ENCODE measurements around the gene URB2.
"Not testable (repeated sequence)": the region's sequence is repeated elsewhere in the genome, so short reads cannot be mapped to it uniquely, and the experiment has no call there.

The URB2 gene

GRCh38 chr1:229694053-229694693 is 68.1 kb downstream of the URB2 start:
- TF ChIP-seq, protein P1, sequence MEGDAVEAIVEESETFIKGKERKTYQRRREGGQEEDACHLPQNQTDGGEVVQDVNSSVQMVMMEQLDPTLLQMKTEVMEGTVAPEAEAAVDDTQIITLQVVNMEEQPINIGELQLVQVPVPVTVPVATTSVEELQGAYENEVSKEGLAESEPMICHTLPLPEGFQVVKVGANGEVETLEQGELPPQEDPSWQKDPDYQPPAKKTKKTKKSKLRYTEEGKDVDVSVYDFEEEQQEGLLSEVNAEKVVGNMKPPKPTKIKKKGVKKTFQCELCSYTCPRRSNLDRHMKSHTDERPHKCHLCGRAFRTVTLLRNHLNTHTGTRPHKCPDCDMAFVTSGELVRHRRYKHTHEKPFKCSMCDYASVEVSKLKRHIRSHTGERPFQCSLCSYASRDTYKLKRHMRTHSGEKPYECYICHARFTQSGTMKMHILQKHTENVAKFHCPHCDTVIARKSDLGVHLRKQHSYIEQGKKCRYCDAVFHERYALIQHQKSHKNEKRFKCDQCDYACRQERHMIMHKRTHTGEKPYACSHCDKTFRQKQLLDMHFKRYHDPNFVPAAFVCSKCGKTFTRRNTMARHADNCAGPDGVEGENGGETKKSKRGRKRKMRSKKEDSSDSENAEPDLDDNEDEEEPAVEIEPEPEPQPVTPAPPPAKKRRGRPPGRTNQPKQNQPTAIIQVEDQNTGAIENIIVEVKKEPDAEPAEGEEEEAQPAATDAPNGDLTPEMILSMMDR (IDR thresholded peaks at IDR 0.05; ENCODE audit: low read depth, low read length): no peak
- no peak overlapping the region for H3K4me3 ChIP-seq (replicated peaks in 1 of 2; ENCODE audit: low read depth in 2 of 2, low read length in 2 of 2)
- DNase-seq (ENCODE audit: low read depth in 2 of 2): peak; percentile 71 to 77

DNA sequence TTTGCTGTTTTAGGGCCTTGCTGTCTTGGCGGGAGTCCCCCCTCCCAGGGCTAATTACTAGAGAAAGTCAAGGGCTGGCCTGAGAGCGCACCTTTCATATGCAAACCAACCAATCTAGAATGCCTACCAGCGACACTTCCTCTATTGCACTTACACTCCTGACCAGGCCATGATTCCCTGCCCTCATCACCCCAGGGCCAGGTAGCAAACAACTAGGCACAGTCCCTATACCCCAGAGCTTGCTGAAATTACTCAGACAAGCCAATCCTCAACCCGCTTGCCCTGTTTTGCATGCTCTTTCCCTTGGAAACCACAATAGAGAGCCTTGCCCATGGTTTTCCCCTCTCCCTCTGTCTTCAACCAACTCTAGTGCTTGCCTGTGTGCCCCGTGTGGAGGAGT is 70.3 kb downstream of the URB2 start:
- DNase-seq (ENCODE audit: low read depth in 2 of 2): no peak
- H3K4me3 ChIP-seq (replicated peaks in 1 of 2; ENCODE audit: low read depth in 2 of 2, low read length in 2 of 2): no peak overlapping the region
- TF ChIP-seq, protein P1 (IDR thresholded peaks at IDR 0.05; ENCODE audit: low read depth, low read length): no peak

DNA sequence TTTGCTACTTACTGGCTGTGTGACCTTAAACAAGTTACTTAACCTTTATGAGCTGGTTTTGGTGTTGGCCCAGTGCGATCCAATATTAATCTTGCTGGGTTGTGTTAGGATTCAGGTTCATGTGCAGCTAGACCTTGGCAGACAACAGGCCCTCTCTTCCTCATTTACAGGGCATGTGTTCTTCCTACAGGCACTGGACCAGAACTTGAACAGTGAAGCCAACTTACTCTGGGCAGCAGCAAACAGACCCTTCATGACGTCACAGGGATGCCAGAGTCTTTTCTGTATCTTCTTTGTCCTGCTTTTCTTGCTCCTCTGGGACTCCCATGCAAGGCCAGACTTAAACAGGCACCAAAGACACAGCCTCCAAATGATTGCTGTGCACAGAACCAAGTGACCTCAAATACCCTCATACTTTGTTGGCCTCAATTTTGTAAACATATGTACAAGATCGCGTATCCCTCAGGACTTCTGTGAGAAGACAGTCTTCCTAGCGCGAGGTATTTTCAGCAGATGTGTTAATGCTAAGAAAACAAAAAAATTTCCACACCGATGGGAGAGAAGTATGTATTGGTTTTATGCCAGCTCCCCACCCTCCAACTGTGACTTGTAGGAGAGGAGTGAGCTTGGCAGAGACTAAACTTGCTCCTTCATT is 73.7 kb downstream of the URB2 start:
- TF ChIP-seq, protein P1 (IDR thresholded peaks at IDR 0.05; ENCODE audit: low read depth, low read length): no peak
- H3K4me3 ChIP-seq (replicated peaks in 1 of 2; ENCODE audit: low read depth in 2 of 2, low read length in 2 of 2): no peak overlapping the region
- peak; percentile 27 to 29 for DNase-seq (ENCODE audit: low read depth in 2 of 2)

- TF ChIP-seq, protein P1 (IDR thresholded peaks at IDR 0.05; ENCODE audit: low read depth, low read length): no peak
- no peak overlapping the region for H3K4me3 ChIP-seq (replicated peaks in 1 of 2; ENCODE audit: low read depth in 2 of 2, low read length in 2 of 2)
- no peak for DNase-seq (ENCODE audit: low read depth in 2 of 2)
Measured at GRCh38 chr1:229704157-229704556, 78.1 kb downstream of the URB2 start.

DNA sequence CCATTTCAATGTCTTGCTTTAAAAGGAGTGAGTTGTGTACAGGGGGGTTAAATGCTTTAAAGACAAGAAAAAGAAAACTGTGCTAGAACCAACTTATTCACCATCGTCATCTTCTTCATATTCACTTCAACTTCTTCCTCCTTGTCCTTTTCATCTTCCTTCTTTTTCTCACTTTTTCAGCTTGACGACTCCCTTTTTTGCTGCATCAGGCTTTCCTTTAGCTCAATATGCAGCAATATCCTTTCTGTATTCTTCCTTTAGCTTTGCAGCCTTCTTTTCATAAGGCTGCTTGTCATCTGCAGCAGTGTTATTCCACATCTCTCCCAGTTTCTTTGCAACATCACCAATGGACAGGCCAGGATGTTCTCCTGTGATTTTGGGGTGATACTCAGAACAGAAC is 79.1 kb downstream of the URB2 start:
- DNase-seq (ENCODE audit: low read depth in 2 of 2); H3K4me3 ChIP-seq (replicated peaks in 1 of 2; ENCODE audit: low read depth in 2 of 2, low read length in 2 of 2): not testable (repeated sequence)

GRCh38 chr1:229707127-229707526 is 81.1 kb downstream of the URB2 start:
- DNase-seq (ENCODE audit: low read depth in 2 of 2): not testable (repeated sequence)

GRCh38 chr1:229709500-229710013 is 83.5 kb downstream of the URB2 start:
- TF ChIP-seq, protein P1 (IDR thresholded peaks at IDR 0.05; ENCODE audit: low read depth, low read length): no peak
- H3K4me3 ChIP-seq (replicated peaks in 1 of 2; ENCODE audit: low read depth in 2 of 2, low read length in 2 of 2): no peak overlapping the region
- DNase-seq (ENCODE audit: low read depth in 2 of 2): peak in 1 of 2 donors; percentile 10

More at GRCh38 chr1:229707127-229707526, 81.1 kb downstream of the URB2 start:
- H3K4me3 ChIP-seq (replicated peaks in 1 of 2; ENCODE audit: low read depth in 2 of 2, low read length in 2 of 2): not testable (repeated sequence)
